ENCODE data around the gene ADAMTSL2.

- no peak for TF ChIP-seq POLR2AphosphoS5 (IDR thresholded peaks at IDR 0.05)
- TF ChIP-seq CTCF (IDR thresholded peaks at IDR 0.05 in 8 of 11, conservative IDR thresholded peaks at IDR 0.05 in 3 of 11) = no peak
- no peak for TF ChIP-seq POLR2A (IDR thresholded peaks at IDR 0.05)
Measured at GRCh38 chr9:133612816-133613215, 78.3 kb downstream of the ADAMTSL2 start.

All from spleen (tissue), 7 donors.